ENCODE measurements around the gene NFIC.

NFIC gene

GRCh38 chr19:3508771-3509535, 142.6 kb downstream of the NFIC start:
- DNase-seq (ENCODE audit: low read depth, low spot score), result no peak

GRCh38 chr19:3509566-3509989, 143.2 kb downstream of the NFIC start:
- no peak for DNase-seq (ENCODE audit: low read depth, low spot score)

DNA sequence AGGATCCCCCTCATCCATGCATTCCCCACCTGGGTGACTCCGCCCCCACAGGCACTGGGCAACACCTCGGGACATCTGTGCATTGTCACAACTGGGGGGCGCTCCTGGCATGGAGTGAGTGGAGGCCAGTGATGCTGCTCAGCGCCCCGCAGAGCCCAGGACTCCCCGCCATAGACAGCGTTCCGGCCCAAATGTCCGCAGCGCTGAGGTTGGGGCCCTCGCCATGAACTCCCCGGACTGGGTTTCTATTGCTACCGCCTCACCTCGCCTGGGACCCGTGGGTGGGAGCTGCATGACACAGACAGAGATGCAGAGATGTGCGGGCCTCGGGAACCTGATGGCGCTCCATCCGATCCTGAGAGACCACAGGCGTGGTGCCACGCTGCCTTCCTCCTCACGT, 144.3 kb downstream of the NFIC start:
- DNase-seq (ENCODE audit: low read depth, low spot score), result no peak

- DNase-seq (ENCODE audit: low read depth, low spot score), result no peak
Observed at GRCh38 chr19:3511506-3512251, 145.3 kb downstream of the NFIC start.

GRCh38 chr19:3512562-3513228, 146.3 kb downstream of the NFIC start:
- no peak for DNase-seq (ENCODE audit: low read depth, low spot score)

GRCh38 chr19:3513229-3514140, 147.1 kb downstream of the NFIC start:
- no peak for DNase-seq (ENCODE audit: low read depth, low spot score)

- no peak for DNase-seq (ENCODE audit: low read depth, low spot score)
Observed at GRCh38 chr19:3514930-3515329, 148.5 kb downstream of the NFIC start.

- DNase-seq (ENCODE audit: low read depth, low spot score), result no peak
Observed at GRCh38 chr19:3515891-3516422, 149.6 kb downstream of the NFIC start.

GRCh38 chr19:3516675-3517207, 150.4 kb downstream of the NFIC start:
- no peak for DNase-seq (ENCODE audit: low read depth, low spot score)

DNA sequence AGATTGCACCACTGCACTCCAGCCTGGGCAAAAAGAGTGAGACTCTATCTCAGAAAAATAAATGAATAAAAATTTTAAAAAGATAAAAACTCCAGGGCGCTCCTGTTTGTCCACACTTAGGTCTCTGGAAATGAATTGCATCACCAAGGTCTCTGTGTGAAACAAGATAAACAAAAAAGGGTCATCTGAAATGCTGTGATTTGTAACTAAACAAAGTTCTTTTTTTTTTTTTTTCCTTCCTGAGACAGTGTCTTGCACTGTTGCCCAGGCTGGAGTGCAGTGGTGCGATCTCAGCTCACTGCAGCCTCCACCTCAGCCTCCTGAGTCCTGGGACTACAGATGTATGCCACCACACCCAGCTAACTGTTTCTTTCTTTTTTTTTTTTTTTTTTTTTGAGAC, 151.3 kb downstream of the NFIC start:
- DNase-seq (ENCODE audit: low read depth, low spot score), result no peak

- no peak for DNase-seq (ENCODE audit: low read depth, low spot score)
Observed at GRCh38 chr19:3518255-3518654, 151.9 kb downstream of the NFIC start.

GRCh38 chr19:3518659-3519058, 152.3 kb downstream of the NFIC start:
- DNase-seq (ENCODE audit: low read depth, low spot score), result no peak

All from activated CD4-positive, CD25-positive, alpha-beta regulatory T cell treated with anti-CD3 and anti-CD28 coated beads, Interleukin-2, amount 50 U/mL, for 16 hours (primary cell).